Osteocyte (in vitro differentiated cells): ENCODE measurements around the gene BTNL2. TPM values are rescaled to one million over a fixed set of nuclear protein-coding genes. Genes with fewer than 3 reads are reported as not detected.

ENCODE experiments used
- DNase-seq: peaks from one replicate; pipeline ENCODE4 v3.0.0; 2021; ENCODE audit warnings: mixed read lengths; ENCODE audit not compliant: unreplicated experiment; ENCODE audit errors: extremely low spot score
- H3K27ac Mint-ChIP-seq: one replicate; pipeline ENCODE4 v1.8.0; 2021; ENCODE audit warnings: mild to moderate bottlenecking, mixed read lengths; ENCODE audit not compliant: unreplicated experiment
- H3K27me3 Mint-ChIP-seq: one replicate; pipeline ENCODE4 v1.8.0; 2021; ENCODE audit warnings: mixed read lengths; ENCODE audit not compliant: unreplicated experiment
- H3K36me3 Mint-ChIP-seq: one replicate; pipeline ENCODE4 v1.8.0; 2021; ENCODE audit warnings: mixed read lengths; ENCODE audit not compliant: unreplicated experiment
- H3K4me1 Mint-ChIP-seq: one replicate; pipeline ENCODE4 v1.8.0; 2021; ENCODE audit warnings: mixed read lengths; ENCODE audit not compliant: unreplicated experiment
- H3K4me3 Mint-ChIP-seq: one replicate; pipeline ENCODE4 v1.8.0; 2021; ENCODE audit warnings: mild to moderate bottlenecking, moderate library complexity, mixed read lengths; ENCODE audit not compliant: unreplicated experiment
- H3K9me3 Mint-ChIP-seq: one replicate; pipeline ENCODE4 v1.8.0; 2021; ENCODE audit warnings: mixed read lengths; ENCODE audit not compliant: unreplicated experiment
- CTCF ChIP-seq: fragments of 200-600 bp; sonication (generic); IDR thresholded peaks from 2 replicates; pipeline ENCODE4 v1.5.0; 2021; ENCODE audit warnings: antibody characterized with exemption, mild to moderate bottlenecking, moderate library complexity
- total RNA-seq: library from RNA; stranded (reverse); gene quantifications from 2 replicates; pipeline ENCODE4 v1.2.1, GENCODE V29; 2021

The BTNL2 gene
- total RNA-seq, 1 donor from 2014 or later, result not detected

GRCh38 chr6:32396028-32396427, 11.0 kb downstream of the BTNL2 start:
- no peak for DNase-seq

GRCh38 chr6:32393665-32394420, 13.1 kb downstream of the BTNL2 start:
- H3K27ac Mint-ChIP-seq, result no peak overlapping the region
- no peak for DNase-seq
- H3K27me3 Mint-ChIP-seq, result peaks cover 27% of the 10 kb centered on the region
- no peak for TF ChIP-seq CTCF
- no peaks in the 10 kb centered on the region for H3K9me3 Mint-ChIP-seq
- no peaks in the 10 kb centered on the region for H3K4me1 Mint-ChIP-seq
- H3K4me3 Mint-ChIP-seq, result no peak overlapping the region
- no peaks in the 10 kb centered on the region for H3K36me3 Mint-ChIP-seq

More at GRCh38 chr6:32396028-32396427, 11.0 kb downstream of the BTNL2 start:
- Mint-ChIP-seq H3K27me3 (peaks cover 28% of the 10 kb centered on the region), H3K36me3 (no peaks in the 10 kb centered on the region), H3K27ac (no peak overlapping the region), H3K9me3 (no peaks in the 10 kb centered on the region), H3K4me3 (no peak overlapping the region), H3K4me1 (no peaks in the 10 kb centered on the region)
- TF ChIP-seq CTCF, result no peak

GRCh38 chr6:32391505-32391904, 15.5 kb downstream of the BTNL2 start:
- H3K4me1 Mint-ChIP-seq, result no peaks in the 10 kb centered on the region
- H3K27ac Mint-ChIP-seq, result no peak overlapping the region
- no peaks in the 10 kb centered on the region for H3K36me3 Mint-ChIP-seq
- no peaks in the 10 kb centered on the region for H3K9me3 Mint-ChIP-seq
- no peak for TF ChIP-seq CTCF
- H3K27me3 Mint-ChIP-seq, result peaks cover 23% of the 10 kb centered on the region
- no peak for DNase-seq
- no peak overlapping the region for H3K4me3 Mint-ChIP-seq

DNA sequence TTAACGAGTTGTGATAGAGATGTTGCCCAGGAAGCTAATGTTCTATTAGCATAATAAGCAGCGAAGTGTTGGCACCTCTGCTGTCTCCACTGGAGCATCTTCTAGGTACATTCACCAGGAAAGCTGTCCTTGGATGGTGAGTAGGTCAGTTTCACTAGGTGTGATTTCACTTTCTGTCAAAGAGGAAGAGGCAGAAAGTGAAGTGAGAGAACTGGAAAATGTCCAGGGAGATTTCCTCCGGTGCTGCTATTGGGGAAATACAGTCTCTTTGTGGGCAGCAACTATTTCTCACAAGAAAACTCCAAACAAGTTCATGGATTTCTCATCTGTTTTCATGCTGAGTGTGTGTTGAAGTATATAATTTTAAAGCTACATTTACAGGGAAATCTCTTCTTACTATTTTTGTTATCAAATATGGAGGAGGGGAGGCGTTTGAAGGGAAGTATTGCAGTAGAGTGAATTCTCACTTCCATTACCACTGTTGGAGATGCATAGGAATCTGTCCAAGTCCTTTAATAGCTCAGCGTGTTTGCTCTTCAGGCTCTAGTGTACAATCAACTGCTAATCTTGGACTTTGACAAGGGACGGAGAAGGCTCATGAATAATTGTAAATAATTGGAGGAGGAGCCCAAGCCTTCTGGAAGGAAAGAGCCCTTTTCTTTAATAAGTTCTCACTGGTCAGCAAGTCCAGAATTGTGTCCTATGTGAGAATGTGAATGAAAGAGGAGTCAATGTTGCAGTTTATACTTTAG, 19.2 kb downstream of the BTNL2 start:
- Mint-ChIP-seq H3K9me3 (no peaks in the 10 kb centered on the region), H3K36me3 (no peaks in the 10 kb centered on the region), H3K27ac (no peak overlapping the region), H3K4me3 (no peak overlapping the region), H3K4me1 (no peaks in the 10 kb centered on the region), H3K27me3 (peaks cover 13% of the 10 kb centered on the region)
- TF ChIP-seq CTCF, result no peak
- no peak for DNase-seq

- no peak for DNase-seq
- Mint-ChIP-seq H3K27ac (no peak overlapping the region), H3K9me3 (no peaks in the 10 kb centered on the region), H3K36me3 (no peaks in the 10 kb centered on the region), H3K4me3 (no peak overlapping the region), H3K4me1 (no peaks in the 10 kb centered on the region), H3K27me3 (peaks cover 21% of the 10 kb centered on the region)
- no peak for TF ChIP-seq CTCF
Observed at GRCh38 chr6:32386040-32386439, 20.9 kb downstream of the BTNL2 start.
